ENCODE results near the gene CAMTA2.

Gene CAMTA2

GRCh38 chr17:5000237-5000639 lies 12.8 kb upstream of the CAMTA2 start:
- Histone ChIP-seq H3K4me3 (ENCODE audit: insufficient read depth, low read depth, low read length, poor library complexity, severe bottlenecking) (no peak overlapping the region), H3K27ac (ENCODE audit: insufficient read depth, low read length, poor library complexity, severe bottlenecking) (no peak overlapping the region), H3K4me1 (ENCODE audit: control insufficient read depth, insufficient read depth, low read length, poor library complexity, severe bottlenecking) (peaks cover 20% of the 10 kb centered on the region), H3K36me3 (ENCODE audit: control insufficient read depth, insufficient read depth, low read length) (peaks cover 34% of the 10 kb centered on the region), H3K27me3 (replicated peaks; ENCODE audit: control insufficient read depth, insufficient read depth, low read length, poor library complexity, severe bottlenecking) (no peaks in the 10 kb centered on the region), H3K9me3 (ENCODE audit: control insufficient read depth, low read length) (no peaks in the 10 kb centered on the region)
- no peak for DNase-seq

- H3K27me3 ChIP-seq (replicated peaks; ENCODE audit: control insufficient read depth, insufficient read depth, low read length, poor library complexity, severe bottlenecking) = no peaks in the 10 kb centered on the region
- H3K4me3 ChIP-seq (ENCODE audit: insufficient read depth, low read depth, low read length, poor library complexity, severe bottlenecking) = no peak overlapping the region
- peaks cover 20% of the 10 kb centered on the region for H3K4me1 ChIP-seq (ENCODE audit: control insufficient read depth, insufficient read depth, low read length, poor library complexity, severe bottlenecking)
- peaks cover 27% of the 10 kb centered on the region for H3K36me3 ChIP-seq (ENCODE audit: control insufficient read depth, insufficient read depth, low read length)
- H3K9me3 ChIP-seq (ENCODE audit: control insufficient read depth, low read length) = no peaks in the 10 kb centered on the region
- DNase-seq = no peak
- peak overlapping the region; percentile 17 for H3K27ac ChIP-seq (ENCODE audit: insufficient read depth, low read length, poor library complexity, severe bottlenecking)
Observed at GRCh38 chr17:4999430-5000093, 12.1 kb upstream of the CAMTA2 start.

GRCh38 chr17:4998732-4999429 lies 11.4 kb upstream of the CAMTA2 start:
- Histone ChIP-seq H3K4me1 (ENCODE audit: control insufficient read depth, insufficient read depth, low read length, poor library complexity, severe bottlenecking) (peaks cover 20% of the 10 kb centered on the region), H3K36me3 (ENCODE audit: control insufficient read depth, insufficient read depth, low read length) (peaks cover 22% of the 10 kb centered on the region), H3K4me3 (ENCODE audit: insufficient read depth, low read depth, low read length, poor library complexity, severe bottlenecking) (peak overlapping the region; percentile 80), H3K27ac (ENCODE audit: insufficient read depth, low read length, poor library complexity, severe bottlenecking) (peak overlapping the region; percentile 66), H3K9me3 (ENCODE audit: control insufficient read depth, low read length) (no peaks in the 10 kb centered on the region), H3K27me3 (replicated peaks; ENCODE audit: control insufficient read depth, insufficient read depth, low read length, poor library complexity, severe bottlenecking) (no peaks in the 10 kb centered on the region)
- no peak for DNase-seq

GRCh38 chr17:4998027-4998731 lies 10.7 kb upstream of the CAMTA2 start:
- DNase-seq = peak in 1 of 3 donors; percentile 11
- H3K27me3 ChIP-seq (replicated peaks; ENCODE audit: control insufficient read depth, insufficient read depth, low read length, poor library complexity, severe bottlenecking) = no peaks in the 10 kb centered on the region
- H3K27ac ChIP-seq (ENCODE audit: insufficient read depth, low read length, poor library complexity, severe bottlenecking) = peak overlapping the region; percentile 66
- H3K9me3 ChIP-seq (ENCODE audit: control insufficient read depth, low read length) = no peaks in the 10 kb centered on the region
- peaks cover 15% of the 10 kb centered on the region for H3K36me3 ChIP-seq (ENCODE audit: control insufficient read depth, insufficient read depth, low read length)
- H3K4me3 ChIP-seq (ENCODE audit: insufficient read depth, low read depth, low read length, poor library complexity, severe bottlenecking) = peak overlapping the region; percentile 80
- H3K4me1 ChIP-seq (ENCODE audit: control insufficient read depth, insufficient read depth, low read length, poor library complexity, severe bottlenecking) = peaks cover 20% of the 10 kb centered on the region

- peak; percentile 80 to 85 (median 81) for DNase-seq
- Histone ChIP-seq H3K4me1 (ENCODE audit: control insufficient read depth, insufficient read depth, low read length, poor library complexity, severe bottlenecking) (peaks cover 20% of the 10 kb centered on the region), H3K36me3 (ENCODE audit: control insufficient read depth, insufficient read depth, low read length) (peaks cover 15% of the 10 kb centered on the region), H3K9me3 (ENCODE audit: control insufficient read depth, low read length) (no peaks in the 10 kb centered on the region), H3K27me3 (replicated peaks; ENCODE audit: control insufficient read depth, insufficient read depth, low read length, poor library complexity, severe bottlenecking) (no peaks in the 10 kb centered on the region), H3K4me3 (ENCODE audit: insufficient read depth, low read depth, low read length, poor library complexity, severe bottlenecking) (peak within 1 kb of the TSS; percentile 80), H3K27ac (ENCODE audit: insufficient read depth, low read length, poor library complexity, severe bottlenecking) (peak within 1 kb of the TSS; percentile 66)
Observed at GRCh38 chr17:4997302-4998026, 10.0 kb upstream of the CAMTA2 start, which contains the start of the genes INCA1 and KIF1C. Gene INCA1, minus strand, starts transcription at chr17:4997522. Its CDS starts 3,085 bp downstream, at chr17:4994437. Gene KIF1C, plus strand, starts transcription at chr17:4997950. Its CDS starts 2,297 bp downstream, at chr17:5000247.

GRCh38 chr17:4994081-4994595 lies 6.7 kb upstream of the CAMTA2 start:
- Histone ChIP-seq H3K36me3 (ENCODE audit: control insufficient read depth, insufficient read depth, low read length) (no peaks in the 10 kb centered on the region), H3K9me3 (ENCODE audit: control insufficient read depth, low read length) (no peaks in the 10 kb centered on the region), H3K27me3 (replicated peaks; ENCODE audit: control insufficient read depth, insufficient read depth, low read length, poor library complexity, severe bottlenecking) (no peaks in the 10 kb centered on the region)

GRCh38 chr17:4987767-4988567 lies 492 bp upstream of the CAMTA2 start:
- Histone ChIP-seq H3K27ac (ENCODE audit: insufficient read depth, low read length, poor library complexity, severe bottlenecking) (peak overlapping the region; percentile 94), H3K4me1 (ENCODE audit: control insufficient read depth, insufficient read depth, low read length, poor library complexity, severe bottlenecking) (peaks cover 24% of the 10 kb centered on the region), H3K4me3 (ENCODE audit: insufficient read depth, low read depth, low read length, poor library complexity, severe bottlenecking) (peak overlapping the region; percentile 100), H3K27me3 (replicated peaks; ENCODE audit: control insufficient read depth, insufficient read depth, low read length, poor library complexity, severe bottlenecking) (no peaks in the 10 kb centered on the region), H3K9me3 (ENCODE audit: control insufficient read depth, low read length) (no peaks in the 10 kb centered on the region), H3K36me3 (ENCODE audit: control insufficient read depth, insufficient read depth, low read length) (no peaks in the 10 kb centered on the region)
- no peak for DNase-seq

More at GRCh38 chr17:4994081-4994595, 6.7 kb upstream of the CAMTA2 start:
- Histone ChIP-seq H3K27ac (ENCODE audit: insufficient read depth, low read length, poor library complexity, severe bottlenecking) (no peak overlapping the region), H3K4me3 (ENCODE audit: insufficient read depth, low read depth, low read length, poor library complexity, severe bottlenecking) (no peak overlapping the region), H3K4me1 (ENCODE audit: control insufficient read depth, insufficient read depth, low read length, poor library complexity, severe bottlenecking) (peaks cover 16% of the 10 kb centered on the region)
- DNase-seq = no peak

- peak overlapping the region; percentile 94 for H3K27ac ChIP-seq (ENCODE audit: insufficient read depth, low read length, poor library complexity, severe bottlenecking)
- H3K27me3 ChIP-seq (replicated peaks; ENCODE audit: control insufficient read depth, insufficient read depth, low read length, poor library complexity, severe bottlenecking) = no peaks in the 10 kb centered on the region
- H3K4me1 ChIP-seq (ENCODE audit: control insufficient read depth, insufficient read depth, low read length, poor library complexity, severe bottlenecking) = peaks cover 24% of the 10 kb centered on the region
- DNase-seq = peak in 1 of 3 donors; percentile 47
- H3K9me3 ChIP-seq (ENCODE audit: control insufficient read depth, low read length) = no peaks in the 10 kb centered on the region
- H3K4me3 ChIP-seq (ENCODE audit: insufficient read depth, low read depth, low read length, poor library complexity, severe bottlenecking) = peak overlapping the region; percentile 100
- peaks cover 14% of the 10 kb centered on the region for H3K36me3 ChIP-seq (ENCODE audit: control insufficient read depth, insufficient read depth, low read length)
Observed at GRCh38 chr17:4986403-4986802, 1.1 kb downstream of the CAMTA2 start.

- no peak for DNase-seq
- H3K36me3 ChIP-seq (ENCODE audit: control insufficient read depth, insufficient read depth, low read length) = peaks cover 38% of the 10 kb centered on the region
- H3K27ac ChIP-seq (ENCODE audit: insufficient read depth, low read length, poor library complexity, severe bottlenecking) = no peak overlapping the region
- H3K27me3 ChIP-seq (replicated peaks; ENCODE audit: control insufficient read depth, insufficient read depth, low read length, poor library complexity, severe bottlenecking) = no peaks in the 10 kb centered on the region
- H3K4me1 ChIP-seq (ENCODE audit: control insufficient read depth, insufficient read depth, low read length, poor library complexity, severe bottlenecking) = peaks cover 14% of the 10 kb centered on the region
- no peak overlapping the region for H3K4me3 ChIP-seq (ENCODE audit: insufficient read depth, low read depth, low read length, poor library complexity, severe bottlenecking)
- no peaks in the 10 kb centered on the region for H3K9me3 ChIP-seq (ENCODE audit: control insufficient read depth, low read length)
Observed at GRCh38 chr17:4982305-4982704, 5.2 kb downstream of the CAMTA2 start.

Measured in effector memory CD4-positive, alpha-beta T cell (primary cell).